Smooth muscle cell (in vitro differentiated cells): ENCODE data around the gene FN3KRP. TPM values are rescaled to one million over a fixed set of nuclear protein-coding genes. Genes with fewer than 3 reads are reported as not detected.

ENCODE experiments used
- DNase-seq: peaks from one replicate; lab custom pipeline; 2025; ENCODE audit not compliant: unreplicated experiment; lab: John Stamatoyannopoulos, UW
- H2AFZ ChIP-seq: fragments of 200-600 bp; sonication (generic); 2 replicates; pipeline ENCODE4 v1.6.0; 2016; ENCODE audit warnings: antibody characterized with exemption, low read depth, mild to moderate bottlenecking
- H3F3A ChIP-seq: fragments of 200-600 bp; sonication (generic); 2 replicates; pipeline ENCODE4 v1.6.0; 2017; ENCODE audit warnings: antibody characterized with exemption, low read depth
- H3K27ac ChIP-seq: fragments of 200-600 bp; sonication (generic); 2 replicates; pipeline ENCODE4 v1.5.1; 2016; ENCODE audit warnings: low read depth, mild to moderate bottlenecking
- H3K27me3 ChIP-seq: fragments of 200-600 bp; sonication (generic); 2 replicates; pipeline ENCODE4 v1.6.1; 2016; ENCODE audit warnings: low read depth, mild to moderate bottlenecking
- H3K36me3 ChIP-seq: fragments of 200-600 bp; sonication (generic); 2 replicates; pipeline ENCODE4 v1.5.1; 2016; ENCODE audit warnings: low read depth
- H3K4me1 ChIP-seq: fragments of 200-600 bp; sonication (generic); 2 replicates; pipeline ENCODE4 v1.5.1; 2016; ENCODE audit warnings: low read depth
- H3K4me2 ChIP-seq: fragments of 200-600 bp; sonication (generic); 2 replicates; pipeline ENCODE4 v1.6.0; 2016; ENCODE audit warnings: mild to moderate bottlenecking
- H3K4me3 ChIP-seq: fragments of 200-600 bp; sonication (generic); 2 replicates; pipeline ENCODE4 v1.5.1; 2016; ENCODE audit warnings: mild to moderate bottlenecking
- H3K79me2 ChIP-seq: fragments of 200-600 bp; sonication (generic); 2 replicates; pipeline ENCODE4 v1.6.0; 2016; ENCODE audit warnings: low read depth, mild to moderate bottlenecking
- H3K9ac ChIP-seq: fragments of 200-600 bp; sonication (generic); 2 replicates; pipeline ENCODE4 v1.6.0; 2016; ENCODE audit warnings: low read depth
- H3K9me3 ChIP-seq: fragments of 200-600 bp; sonication (generic); replicated peaks from 2 replicates; pipeline ENCODE4 v1.5.1; 2016; ENCODE audit warnings: low read depth
- H4K20me1 ChIP-seq: fragments of 200-600 bp; sonication (generic); 2 replicates; pipeline ENCODE4 v1.6.0; 2016; ENCODE audit warnings: low read depth
- WGBS: methylation state at CpG from one replicate; pipeline ENCODE4 v1.1.7; 2016; ENCODE audit warnings: low lambda C conversion rate; 5-methylcytosine and 5-hydroxymethylcytosine counted together
- polyA plus RNA-seq: library from polyadenylated mRNA; unstranded; fragments of >200 nt; fragmentation: Nextera tagmentation; extraction: Ambion mirVana; gene quantifications from 2 replicates; pipeline ENCODE4 v1.2.1, GENCODE V29; 2016
- total RNA-seq: library from RNA; depleted of rRNA; stranded (reverse); fragments of >200 nt; gene quantifications from 2 replicates; pipeline ENCODE4 v1.2.3, GENCODE V29; 2014
- TF ChIP-seq, protein P1 (sequence below): fragments of 200-600 bp; sonication (generic); IDR thresholded peaks from 2 replicates; pipeline ENCODE4 v1.5.1; 2017; ENCODE audit warnings: borderline replicate concordance, mild to moderate bottlenecking, antibody characterized with exemption; ENCODE audit not compliant: insufficient read depth, poor library complexity, severe bottlenecking

Gene FN3KRP
- total and polyA plus RNA-seq, 2 experiments from 2014 or later = 12.8 to 26.9 TPM

DNA sequence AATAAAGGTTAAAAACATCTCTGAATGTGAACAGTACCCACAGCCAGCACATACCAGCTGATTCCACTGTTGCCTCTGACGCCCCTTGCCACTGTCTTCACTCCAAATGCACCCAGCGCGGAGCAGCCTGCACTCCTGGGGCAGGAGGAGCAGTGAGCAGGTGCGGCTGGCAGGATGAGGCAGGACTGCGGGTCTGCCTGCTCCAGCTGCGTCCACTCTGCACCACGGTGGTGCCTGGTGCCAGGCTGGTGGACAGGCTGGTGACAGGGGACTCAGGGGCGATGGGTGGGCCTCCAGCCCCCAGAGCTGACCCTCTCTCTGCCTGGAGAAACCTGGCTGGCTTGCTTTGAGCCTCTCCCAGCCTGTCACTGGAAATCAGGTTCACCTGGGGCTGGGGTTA is 27.4 kb upstream of the FN3KRP start:
- TF ChIP-seq, protein P1, sequence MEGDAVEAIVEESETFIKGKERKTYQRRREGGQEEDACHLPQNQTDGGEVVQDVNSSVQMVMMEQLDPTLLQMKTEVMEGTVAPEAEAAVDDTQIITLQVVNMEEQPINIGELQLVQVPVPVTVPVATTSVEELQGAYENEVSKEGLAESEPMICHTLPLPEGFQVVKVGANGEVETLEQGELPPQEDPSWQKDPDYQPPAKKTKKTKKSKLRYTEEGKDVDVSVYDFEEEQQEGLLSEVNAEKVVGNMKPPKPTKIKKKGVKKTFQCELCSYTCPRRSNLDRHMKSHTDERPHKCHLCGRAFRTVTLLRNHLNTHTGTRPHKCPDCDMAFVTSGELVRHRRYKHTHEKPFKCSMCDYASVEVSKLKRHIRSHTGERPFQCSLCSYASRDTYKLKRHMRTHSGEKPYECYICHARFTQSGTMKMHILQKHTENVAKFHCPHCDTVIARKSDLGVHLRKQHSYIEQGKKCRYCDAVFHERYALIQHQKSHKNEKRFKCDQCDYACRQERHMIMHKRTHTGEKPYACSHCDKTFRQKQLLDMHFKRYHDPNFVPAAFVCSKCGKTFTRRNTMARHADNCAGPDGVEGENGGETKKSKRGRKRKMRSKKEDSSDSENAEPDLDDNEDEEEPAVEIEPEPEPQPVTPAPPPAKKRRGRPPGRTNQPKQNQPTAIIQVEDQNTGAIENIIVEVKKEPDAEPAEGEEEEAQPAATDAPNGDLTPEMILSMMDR = no peak
- 88% methylated on average over 8 of the region's 8 CpGs for WGBS
- Histone ChIP-seq H2AFZ (no peak overlapping the region), H3K4me1 (no peaks in the 10 kb centered on the region), H3K4me3 (no peak overlapping the region), H3K9me3 (no peaks in the 10 kb centered on the region), H3K4me2 (no peak overlapping the region), H3K27me3 (no peaks in the 10 kb centered on the region), H3K27ac (no peak overlapping the region), H4K20me1 (peaks cover 4% of the 10 kb centered on the region), H3F3A (no peaks in the 10 kb centered on the region), H3K36me3 (no peaks in the 10 kb centered on the region), H3K79me2 (peaks cover 8% of the 10 kb centered on the region), H3K9ac (no peak overlapping the region)
- no peak for DNase-seq

DNA sequence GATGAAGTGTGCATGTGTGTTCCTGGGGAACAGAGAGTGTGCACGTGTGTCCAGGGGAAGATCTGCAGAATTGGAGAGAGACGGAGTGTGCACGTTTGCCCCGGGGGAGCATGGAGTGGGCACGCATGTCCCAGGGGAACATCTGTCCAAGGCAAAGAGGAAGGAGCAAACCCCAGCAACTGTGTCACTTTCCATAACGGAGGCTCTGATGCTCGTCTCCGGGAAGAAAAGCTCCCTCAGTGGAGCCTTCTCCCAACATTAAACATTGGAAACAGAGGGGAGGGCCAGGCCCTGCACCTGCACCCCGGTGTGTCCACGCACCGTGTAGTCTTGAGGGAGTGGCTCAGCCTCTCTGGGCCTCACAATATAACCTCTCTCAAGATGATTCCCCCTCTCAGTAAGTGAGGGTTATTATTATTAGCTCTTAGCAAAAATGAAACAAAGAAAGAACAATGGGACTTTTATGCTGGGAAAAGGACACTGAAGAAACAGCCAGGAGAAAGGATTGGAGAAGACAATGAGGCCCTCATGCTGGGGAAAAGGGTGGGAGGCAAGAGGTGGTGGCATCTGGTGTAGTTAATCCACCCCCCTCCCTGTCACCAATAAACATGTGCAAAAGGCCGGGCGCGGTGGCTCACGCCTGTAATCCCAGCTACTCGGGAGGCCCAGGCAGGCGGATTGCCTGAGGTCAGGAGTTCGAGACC is 25.6 kb upstream of the FN3KRP start:
- Histone ChIP-seq H3F3A (no peaks in the 10 kb centered on the region), H3K79me2 (peaks cover 8% of the 10 kb centered on the region), H3K27me3 (no peaks in the 10 kb centered on the region), H4K20me1 (peaks cover 4% of the 10 kb centered on the region), H3K9me3 (no peaks in the 10 kb centered on the region), H3K27ac (no peak overlapping the region), H3K9ac (no peak overlapping the region), H3K4me3 (no peak overlapping the region), H3K4me2 (no peak overlapping the region), H3K4me1 (no peaks in the 10 kb centered on the region), H2AFZ (no peak overlapping the region), H3K36me3 (no peaks in the 10 kb centered on the region)
- TF ChIP-seq, protein P1 = no peak
- no peak for DNase-seq
- 82% methylated on average over 18 of the region's 18 CpGs for WGBS

- H3K27ac ChIP-seq = no peak overlapping the region
- no peak overlapping the region for H3K9ac ChIP-seq
- H4K20me1 ChIP-seq = peaks cover 4% of the 10 kb centered on the region
- TF ChIP-seq, protein P1 = no peak
- H3K36me3 ChIP-seq = no peaks in the 10 kb centered on the region
- no peak overlapping the region for H3K4me2 ChIP-seq
- H3K4me3 ChIP-seq = no peak overlapping the region
- no peaks in the 10 kb centered on the region for H3F3A ChIP-seq
- H3K27me3 ChIP-seq = no peaks in the 10 kb centered on the region
- H3K4me1 ChIP-seq = no peaks in the 10 kb centered on the region
- no peak overlapping the region for H2AFZ ChIP-seq
- whole genome bisulfite sequencing = 81% methylated on average over 14 of the region's 17 CpGs
- peaks cover 8% of the 10 kb centered on the region for H3K79me2 ChIP-seq
- DNase-seq = no peak
- no peaks in the 10 kb centered on the region for H3K9me3 ChIP-seq
These were observed 24.8 kb upstream of the FN3KRP start for GRCh38 chr17:82691714-82692113.

DNA sequence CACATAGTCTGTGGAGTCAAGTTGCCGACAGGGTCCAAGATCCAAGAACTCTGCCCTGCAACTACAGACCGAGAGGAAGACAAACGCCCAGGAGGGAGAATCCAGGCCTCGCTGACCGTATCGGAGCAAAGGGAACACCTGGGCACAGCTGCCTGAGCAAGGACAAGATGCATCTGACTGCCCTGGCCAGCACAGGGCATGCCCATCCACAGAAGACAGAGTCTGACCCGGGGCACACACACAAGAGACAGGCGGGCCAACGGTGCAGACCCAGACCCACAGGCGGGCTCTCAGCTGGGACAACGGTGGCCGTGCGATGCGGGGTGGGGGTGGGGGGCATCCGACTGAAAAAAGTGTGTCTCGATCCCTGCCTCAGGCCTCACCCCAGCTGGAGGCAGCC is 24.2 kb upstream of the FN3KRP start:
- Histone ChIP-seq H3K9me3 (no peaks in the 10 kb centered on the region), H3K79me2 (peaks cover 8% of the 10 kb centered on the region), H3K4me1 (peaks cover 1% of the 10 kb centered on the region), H3F3A (no peaks in the 10 kb centered on the region), H2AFZ (no peak overlapping the region), H3K36me3 (no peaks in the 10 kb centered on the region), H3K9ac (no peak overlapping the region), H3K27ac (no peak overlapping the region), H4K20me1 (peaks cover 4% of the 10 kb centered on the region), H3K27me3 (no peaks in the 10 kb centered on the region), H3K4me3 (no peak overlapping the region), H3K4me2 (no peak overlapping the region)
- TF ChIP-seq, protein P1 = no peak
- WGBS = 82% methylated on average over 16 of the region's 16 CpGs
- no peak for DNase-seq
